Chondrocyte (in vitro differentiated cells): ENCODE data around the gene ALPL. TPM values are rescaled to one million over a fixed set of nuclear protein-coding genes. Genes with fewer than 3 reads are reported as not detected.

Source experiments
- DNase-seq: peaks from one replicate; pipeline ENCODE4 v3.0.0; 2021; ENCODE audit warnings: mixed read lengths, low spot score
- H3K27ac Mint-ChIP-seq: one replicate; pipeline ENCODE4 v1.8.0; 2021; ENCODE audit warnings: mild to moderate bottlenecking, moderate library complexity, mixed read lengths; ENCODE audit not compliant: unreplicated experiment
- H3K27me3 Mint-ChIP-seq: 2 replicates; pipeline ENCODE4 v1.8.0; 2021; ENCODE audit warnings: low read depth, mixed read lengths
- H3K36me3 Mint-ChIP-seq: 2 replicates; pipeline ENCODE4 v1.8.0; 2021; ENCODE audit warnings: low read depth, mixed read lengths
- H3K4me1 Mint-ChIP-seq: 2 replicates; pipeline ENCODE4 v1.8.0; 2021; ENCODE audit warnings: low read depth, mild to moderate bottlenecking, mixed read lengths
- H3K4me3 Mint-ChIP-seq: one replicate; pipeline ENCODE4 v1.8.0; 2021; ENCODE audit warnings: mild to moderate bottlenecking, moderate library complexity, mixed read lengths; ENCODE audit not compliant: unreplicated experiment
- H3K9me3 Mint-ChIP-seq: 2 replicates; pipeline ENCODE4 v1.8.0; 2021; ENCODE audit warnings: low read depth, mixed read lengths
- total RNA-seq: library from RNA; stranded (reverse); gene quantifications from 3 replicates; pipeline ENCODE4 v1.2.1, GENCODE V29; 2021
- TF ChIP-seq, protein P1 (sequence below): fragments of 200-600 bp; sonication (generic); IDR thresholded peaks from 2 replicates; pipeline ENCODE4 v1.5.0; 2021; ENCODE audit warnings: antibody characterized with exemption, mild to moderate bottlenecking, moderate library complexity

ALPL gene
- total RNA-seq, 1 donor from 2014 or later, result 19.2 TPM

DNA sequence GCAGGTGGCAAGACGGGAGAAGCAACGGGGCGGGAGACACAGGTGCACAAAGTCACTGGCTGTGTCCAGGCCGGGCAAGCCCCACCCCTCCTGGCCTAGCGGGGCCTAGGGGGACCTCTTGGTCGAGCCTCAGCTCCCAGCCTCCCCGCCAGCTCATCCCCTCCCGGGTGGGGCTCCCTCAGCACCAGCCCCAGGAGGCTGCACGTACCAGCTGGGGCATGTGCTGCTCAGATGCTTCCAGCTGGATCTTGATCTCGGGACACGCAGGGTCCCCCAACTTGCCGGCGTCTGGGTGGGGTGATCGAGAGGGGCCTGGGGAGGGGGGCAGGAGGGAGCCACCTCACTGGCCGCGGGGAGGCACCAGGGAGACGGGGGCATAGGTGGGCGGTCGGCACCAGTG is 88.5 kb downstream of the ALPL start:
- Mint-ChIP-seq H3K4me1 (peaks cover 5% of the 10 kb centered on the region), H3K4me3 (no peak overlapping the region), H3K9me3 (no peaks in the 10 kb centered on the region), H3K27ac (no peak overlapping the region), H3K27me3 (peaks cover 10% of the 10 kb centered on the region), H3K36me3 (no peaks in the 10 kb centered on the region)
- DNase-seq, result no peak
- TF ChIP-seq, protein P1, sequence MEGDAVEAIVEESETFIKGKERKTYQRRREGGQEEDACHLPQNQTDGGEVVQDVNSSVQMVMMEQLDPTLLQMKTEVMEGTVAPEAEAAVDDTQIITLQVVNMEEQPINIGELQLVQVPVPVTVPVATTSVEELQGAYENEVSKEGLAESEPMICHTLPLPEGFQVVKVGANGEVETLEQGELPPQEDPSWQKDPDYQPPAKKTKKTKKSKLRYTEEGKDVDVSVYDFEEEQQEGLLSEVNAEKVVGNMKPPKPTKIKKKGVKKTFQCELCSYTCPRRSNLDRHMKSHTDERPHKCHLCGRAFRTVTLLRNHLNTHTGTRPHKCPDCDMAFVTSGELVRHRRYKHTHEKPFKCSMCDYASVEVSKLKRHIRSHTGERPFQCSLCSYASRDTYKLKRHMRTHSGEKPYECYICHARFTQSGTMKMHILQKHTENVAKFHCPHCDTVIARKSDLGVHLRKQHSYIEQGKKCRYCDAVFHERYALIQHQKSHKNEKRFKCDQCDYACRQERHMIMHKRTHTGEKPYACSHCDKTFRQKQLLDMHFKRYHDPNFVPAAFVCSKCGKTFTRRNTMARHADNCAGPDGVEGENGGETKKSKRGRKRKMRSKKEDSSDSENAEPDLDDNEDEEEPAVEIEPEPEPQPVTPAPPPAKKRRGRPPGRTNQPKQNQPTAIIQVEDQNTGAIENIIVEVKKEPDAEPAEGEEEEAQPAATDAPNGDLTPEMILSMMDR, result no peak

- TF ChIP-seq, protein P1, result no peak
- no peaks in the 10 kb centered on the region for H3K9me3 Mint-ChIP-seq
- peaks cover 5% of the 10 kb centered on the region for H3K4me1 Mint-ChIP-seq
- peaks cover 10% of the 10 kb centered on the region for H3K27me3 Mint-ChIP-seq
- no peaks in the 10 kb centered on the region for H3K36me3 Mint-ChIP-seq
- H3K27ac Mint-ChIP-seq, result no peak overlapping the region
- DNase-seq, result no peak
- H3K4me3 Mint-ChIP-seq, result no peak overlapping the region
Observed at GRCh38 chr1:21598417-21598816, 89.2 kb downstream of the ALPL start.

GRCh38 chr1:21598904-21599303 is 89.7 kb downstream of the ALPL start:
- H3K27me3 Mint-ChIP-seq, result peaks cover 10% of the 10 kb centered on the region
- no peak overlapping the region for H3K4me3 Mint-ChIP-seq
- no peak overlapping the region for H3K27ac Mint-ChIP-seq
- no peaks in the 10 kb centered on the region for H3K9me3 Mint-ChIP-seq
- no peaks in the 10 kb centered on the region for H3K36me3 Mint-ChIP-seq
- no peak for DNase-seq
- TF ChIP-seq, protein P1, result no peak
- peaks cover 5% of the 10 kb centered on the region for H3K4me1 Mint-ChIP-seq

DNA sequence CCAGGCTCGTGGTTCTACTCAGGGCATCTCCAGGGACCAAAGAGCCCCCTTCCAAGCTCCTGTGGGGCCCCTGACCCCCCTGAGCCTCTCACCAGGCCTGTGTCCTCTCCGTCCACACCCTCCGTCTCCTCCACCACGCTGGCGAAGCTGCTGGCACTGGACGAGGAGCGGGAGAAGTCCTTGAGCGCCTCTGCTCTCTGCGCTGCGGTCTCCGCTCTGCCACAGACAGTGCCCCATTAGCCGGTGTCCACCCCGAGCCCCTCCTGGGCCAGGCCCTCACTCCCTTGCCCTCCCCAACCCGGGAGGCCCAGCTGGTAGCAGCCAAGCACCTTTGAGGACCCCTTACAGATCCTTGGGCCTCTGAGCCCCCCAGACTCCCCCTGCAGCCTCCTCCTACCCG is 90.2 kb downstream of the ALPL start:
- no peaks in the 10 kb centered on the region for H3K36me3 Mint-ChIP-seq
- peaks cover 10% of the 10 kb centered on the region for H3K27me3 Mint-ChIP-seq
- TF ChIP-seq, protein P1, result no peak
- H3K27ac Mint-ChIP-seq, result no peak overlapping the region
- peaks cover 4% of the 10 kb centered on the region for H3K4me1 Mint-ChIP-seq
- no peaks in the 10 kb centered on the region for H3K9me3 Mint-ChIP-seq
- DNase-seq, result no peak
- no peak overlapping the region for H3K4me3 Mint-ChIP-seq

- H3K27me3 Mint-ChIP-seq, result peaks cover 8% of the 10 kb centered on the region
Observed at GRCh38 chr1:21601278-21602048, 92.2 kb downstream of the ALPL start.

More at GRCh38 chr1:21601278-21602048, 92.2 kb downstream of the ALPL start:
- TF ChIP-seq, protein P1, result no peak
- DNase-seq, result no peak
- H3K9me3 Mint-ChIP-seq, result no peaks in the 10 kb centered on the region
- no peak overlapping the region for H3K27ac Mint-ChIP-seq
- H3K4me3 Mint-ChIP-seq, result no peak overlapping the region
- no peaks in the 10 kb centered on the region for H3K4me1 Mint-ChIP-seq
- H3K36me3 Mint-ChIP-seq, result no peaks in the 10 kb centered on the region
